WTC11 (cell line): ENCODE measurements around the gene STXBP3.

Experiments
- ATF2 ChIP-seq: sonication (generic); formaldehyde crosslinking; IDR thresholded peaks from 2 replicates; pipeline ENCODE4 v1.8.1; 2022; ENCODE audit warnings: low read depth, missing genetic modification reagents, borderline replicate concordance
- CREB1 ChIP-seq: sonication (generic); formaldehyde crosslinking; IDR thresholded peaks from 2 replicates; pipeline ENCODE4 v1.8.0; 2023; ENCODE audit warnings: mild to moderate bottlenecking, missing genetic modification reagents
- CTCF ChIP-seq: fragments of 200-600 bp; IDR thresholded peaks from 2 replicates; pipeline ENCODE4 v1.8.0; 2022; ENCODE audit warnings: antibody characterized with exemption
- ELF4 ChIP-seq: sonication (generic); formaldehyde crosslinking; IDR thresholded peaks from 2 replicates; pipeline ENCODE4 v1.8.1; 2022; ENCODE audit warnings: low read depth, mild to moderate bottlenecking, moderate library complexity, missing genetic modification reagents
- FOXP1 ChIP-seq: sonication (generic); formaldehyde crosslinking; IDR thresholded peaks from 2 replicates; pipeline ENCODE4 v1.8.0; 2022; ENCODE audit warnings: missing genetic modification reagents, mild to moderate bottlenecking, moderate library complexity, borderline replicate concordance
- JUN ChIP-seq: sonication (generic); formaldehyde crosslinking; IDR thresholded peaks from 2 replicates; pipeline ENCODE4 v1.8.0; 2023; ENCODE audit warnings: mild to moderate bottlenecking, missing genetic modification reagents
- NFYB ChIP-seq: sonication (generic); formaldehyde crosslinking; conservative IDR thresholded peaks from 2 replicates; pipeline ENCODE4 v1.8.0; 2022; ENCODE audit warnings: low read depth, missing genetic modification reagents
- OVOL2 ChIP-seq: fragments of 250-450 bp; sonication (Bioruptor Pico); IDR thresholded peaks from 2 replicates; pipeline ENCODE4 v1.9.0; 2021; ENCODE audit warnings: mild to moderate bottlenecking, borderline replicate concordance
- PRDM15 ChIP-seq: sonication (generic); formaldehyde crosslinking; IDR thresholded peaks from 2 replicates; pipeline ENCODE4 v1.8.0; 2022; ENCODE audit warnings: missing genetic modification reagents

GRCh38 chr1:108852221-108852975 is 105.9 kb downstream of the STXBP3 start:
- TF ChIP-seq CTCF (no peak), NFYB (no peak), PRDM15 (no peak), OVOL2 (CRISPR knock-in tag) (no peak), FOXP1 (CRISPR knock-in tag) (no peak), JUN (CRISPR knock-in tag) (no peak), ELF4 (no peak), CREB1 (CRISPR knock-in tag) (no peak), ATF2 (CRISPR knock-in tag) (no peak)
